Panc1 (cell line): ENCODE results near the gene METTL23. TPM values are rescaled to one million over a fixed set of nuclear protein-coding genes. Genes with fewer than 3 reads are reported as not detected.

Source experiments
- ATAC-seq: fragments of 200-7000 bp; cut with Tn5 transposase; 2 replicates; pipeline ENCODE4 v1.9.1; 2020; ENCODE audit warnings: mild to moderate bottlenecking, moderate library complexity
- BruUV-seq: library from RNA; stranded (reverse); fragments of 400-500 nt; replicated peaks from 2 replicates; lab custom pipeline; 2021; lab: Mats Ljungman, UMichigan
- CTCF ChIA-PET: fragments of 300-600 bp; sonication (Branson Sonifier 250); formaldehyde crosslinking; loops from one replicate; lab custom pipeline; 2022; ENCODE audit warnings: antibody characterized with exemption; lab: Charles Lee
- POLR2A ChIA-PET: fragments of 300-600 bp; sonication (Branson Sonifier 250); formaldehyde crosslinking; loops from one replicate; lab custom pipeline; 2022; ENCODE audit warnings: antibody characterized with exemption; lab: Charles Lee
- DNase-seq: peaks from one replicate; pipeline ENCODE4 v3.0.0-alpha.2; 2010; ENCODE audit warnings: low read depth, low spot score
- H3K27ac ChIP-seq: 2 replicates; pipeline ENCODE4 v1.5.1; 2011; ENCODE audit warnings: mild to moderate bottlenecking, low read length, inconsistent platforms
- H3K27me3 ChIP-seq: fragments of 200-500 bp; sonication (Bioruptor generic); 2 replicates; pipeline ENCODE4 v1.6.0; 2014; ENCODE audit warnings: low read length, inconsistent platforms; ENCODE audit not compliant: control insufficient read depth, insufficient read depth
- H3K36me3 ChIP-seq: fragments of 200-500 bp; sonication (Bioruptor generic); 2 replicates; pipeline ENCODE4 v1.5.1; 2014; ENCODE audit warnings: inconsistent platforms, mild to moderate bottlenecking, low read length, moderate library complexity; ENCODE audit not compliant: control insufficient read depth, insufficient read depth
- H3K4me1 ChIP-seq: 2 replicates; pipeline ENCODE4 v1.5.1; 2011; ENCODE audit warnings: inconsistent platforms, mild to moderate bottlenecking, low read length, moderate library complexity; ENCODE audit not compliant: control insufficient read depth, insufficient read depth
- H3K4me3 ChIP-seq, 2 experiments: 2 replicates each; pipeline ENCODE4 v1.5.1; 2011 to 2012; ENCODE audit warnings: low read depth in 2 of 2, low read length in 2 of 2, mild to moderate bottlenecking in 2 of 2, inconsistent platforms in 1 of 2, moderate library complexity in 1 of 2
- H3K9me3 ChIP-seq: fragments of 200-500 bp; sonication (Bioruptor generic); 2 replicates; pipeline ENCODE4 v1.5.1; 2014; ENCODE audit warnings: low read depth, mild to moderate bottlenecking, inconsistent platforms, low read length, moderate library complexity; ENCODE audit not compliant: control insufficient read depth, insufficient read depth
- POLR2AphosphoS5 ChIP-seq: IDR thresholded peaks from 2 replicates; pipeline ENCODE4 v1.6.1; 2012; ENCODE audit warnings: mild to moderate bottlenecking, low read depth, low read length, moderate library complexity
- REST ChIP-seq, 2 experiments: IDR thresholded peaks; 2 replicates each; pipeline ENCODE4 v1.6.1; 2011 to 2012; ENCODE audit warnings: low read depth in 2 of 2, control low read depth in 1 of 2, low read length in 1 of 2, mild to moderate bottlenecking in 1 of 2, moderate library complexity in 1 of 2; ENCODE audit not compliant: insufficient read depth in 1 of 2
- SIN3A ChIP-seq: IDR thresholded peaks from 2 replicates; pipeline ENCODE4 v1.6.1; 2012; ENCODE audit warnings: low read depth, mild to moderate bottlenecking, low read length, moderate library complexity, borderline replicate concordance; ENCODE audit not compliant: insufficient read depth
- TCF7L2 ChIP-seq: IDR thresholded peaks from 2 replicates; pipeline ENCODE4 v1.6.1; 2011; ENCODE audit warnings: mild to moderate bottlenecking, low read depth, low read length, inconsistent platforms
- in situ Hi-C: cut with HindIII; loops from 2 replicates; pipeline ENCODE4 v1.10.0; 2016; ENCODE audit warnings: low sequenced_read_pairs, low pct_unique_long_range_greater_than_20kb
- intact Hi-C: fragments of 100-400 bp; cut with micrococcal nuclease; formaldehyde crosslinking; loops from one replicate; pipeline ENCODE4 v1.10.0; 2022; ENCODE audit not compliant: unreplicated experiment
- total RNA-seq: library from RNA; stranded (reverse); gene quantifications from one replicate; pipeline ENCODE4 v1.2.1, GENCODE V29; 2021; ENCODE audit not compliant: unreplicated experiment
- TF ChIP-seq, protein P1 (sequence below): fragments of 450-650 bp; IDR thresholded peaks from 2 replicates; pipeline ENCODE4 v1.5.1; 2017; ENCODE audit warnings: mild to moderate bottlenecking

METTL23 gene
- total RNA-seq, 1 experiment from 2014 or later = 42.8 TPM

DNA sequence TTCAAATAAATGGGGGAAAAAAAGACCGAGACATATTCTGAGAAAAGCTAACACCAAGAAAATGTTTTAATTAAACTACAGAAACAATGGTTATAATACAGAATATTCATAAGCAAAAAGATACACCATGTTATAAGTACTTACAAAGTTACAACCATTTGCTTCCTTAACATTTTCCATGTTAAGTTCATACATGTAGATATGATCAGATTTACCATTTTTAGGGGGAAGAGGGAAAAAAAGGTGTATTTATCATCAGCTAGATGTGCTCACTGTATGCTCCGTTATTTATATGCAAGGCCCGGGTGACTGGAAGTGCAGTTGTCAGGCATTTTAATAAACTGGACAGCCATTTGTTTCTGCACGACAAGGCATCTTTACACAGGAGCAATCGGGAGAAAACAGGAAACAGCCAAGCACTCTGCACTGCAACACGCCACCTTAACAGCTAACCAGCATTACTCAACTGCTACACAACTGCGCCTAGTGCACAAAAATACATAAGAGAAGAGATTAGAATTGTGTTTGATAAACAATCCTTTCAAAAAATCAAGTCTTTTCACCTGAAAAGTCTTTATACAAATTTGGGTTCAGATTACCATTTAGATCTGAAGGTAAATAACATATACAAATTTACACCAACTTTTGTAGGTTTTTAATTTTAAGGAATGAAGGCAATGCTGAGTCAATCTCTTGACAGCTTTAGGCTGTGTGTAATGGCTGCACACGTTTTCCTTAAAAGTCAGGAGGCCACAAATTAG, 7.6 kb downstream of the METTL23 start:
- no TSS peak for BruUV-seq
- intact Hi-C loops = no loop called here
- POLR2A ChIA-PET = interaction anchor here (0.5 to 0.8 kb wide), 2 partner anchors 265 to 1314 kb away, joined by 9 to 18 read pairs; no protein-coding TSS in a partner anchor

DNA sequence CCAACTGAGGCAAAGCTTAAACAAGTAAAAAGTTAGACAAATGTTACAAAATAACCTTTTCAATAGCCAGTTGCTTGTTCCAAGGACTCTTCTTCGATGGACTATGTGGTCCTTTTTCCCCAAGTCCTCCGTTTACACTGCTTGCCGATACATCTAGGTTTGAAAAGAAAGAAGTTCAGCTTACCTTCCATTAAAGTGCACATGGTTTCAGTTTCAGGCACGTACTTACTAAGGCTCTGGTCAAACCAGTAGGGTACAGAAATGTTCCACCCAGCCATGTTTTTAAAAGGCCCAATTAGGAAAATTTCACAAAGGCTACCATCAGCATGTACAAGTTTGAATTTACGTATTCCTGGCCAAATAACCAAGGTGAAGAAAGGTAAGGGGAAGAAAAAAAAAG, 8.4 kb downstream of the METTL23 start:
- Histone ChIP-seq H3K27ac (peak overlapping the region; percentile 98), H3K9me3 (no peaks in the 10 kb centered on the region), H3K36me3 (peaks cover 42% of the 10 kb centered on the region), H3K4me1 (peaks cover 33% of the 10 kb centered on the region), H3K4me3 (peak overlapping the region; percentile 96 to 97), H3K27me3 (no peaks in the 10 kb centered on the region)
- CTCF ChIA-PET = no interaction called here
- DNase-seq (no peak), ATAC-seq (no peak)
- TF ChIP-seq SIN3A (no peak), POLR2AphosphoS5 (no peak)
- TF ChIP-seq, protein P1, sequence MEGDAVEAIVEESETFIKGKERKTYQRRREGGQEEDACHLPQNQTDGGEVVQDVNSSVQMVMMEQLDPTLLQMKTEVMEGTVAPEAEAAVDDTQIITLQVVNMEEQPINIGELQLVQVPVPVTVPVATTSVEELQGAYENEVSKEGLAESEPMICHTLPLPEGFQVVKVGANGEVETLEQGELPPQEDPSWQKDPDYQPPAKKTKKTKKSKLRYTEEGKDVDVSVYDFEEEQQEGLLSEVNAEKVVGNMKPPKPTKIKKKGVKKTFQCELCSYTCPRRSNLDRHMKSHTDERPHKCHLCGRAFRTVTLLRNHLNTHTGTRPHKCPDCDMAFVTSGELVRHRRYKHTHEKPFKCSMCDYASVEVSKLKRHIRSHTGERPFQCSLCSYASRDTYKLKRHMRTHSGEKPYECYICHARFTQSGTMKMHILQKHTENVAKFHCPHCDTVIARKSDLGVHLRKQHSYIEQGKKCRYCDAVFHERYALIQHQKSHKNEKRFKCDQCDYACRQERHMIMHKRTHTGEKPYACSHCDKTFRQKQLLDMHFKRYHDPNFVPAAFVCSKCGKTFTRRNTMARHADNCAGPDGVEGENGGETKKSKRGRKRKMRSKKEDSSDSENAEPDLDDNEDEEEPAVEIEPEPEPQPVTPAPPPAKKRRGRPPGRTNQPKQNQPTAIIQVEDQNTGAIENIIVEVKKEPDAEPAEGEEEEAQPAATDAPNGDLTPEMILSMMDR = no peak
- in situ Hi-C loops (no loop called here), intact Hi-C loops (no loop called here)
- POLR2A ChIA-PET = interaction anchor here (0.5 to 0.8 kb wide), 4 partner anchors 18 to 1315 kb away, joined by 3 to 18 read pairs (median 6); no protein-coding TSS in a partner anchor
- BruUV-seq = no TSS peak

More for the DNA sequence above, 7.6 kb downstream of the METTL23 start:
- peak overlapping the region; percentile 96 to 97 for H3K4me3 ChIP-seq
- peaks cover 42% of the 10 kb centered on the region for H3K36me3 ChIP-seq
- CTCF ChIA-PET = no interaction called here
- no peak for TF ChIP-seq SIN3A
- TF ChIP-seq POLR2AphosphoS5 = peak; percentile 52; the same call in 1 of the 2 replicates
- no peak for TF ChIP-seq TCF7L2
- TF ChIP-seq REST (IDR thresholded peaks at IDR 0.05; ENCODE audit: insufficient read depth in 1 of 2, low read depth in 2 of 2, low read length in 1 of 2) = no peak
- TF ChIP-seq, protein P1 = no peak
- DNase-seq = no peak
- H3K9me3 ChIP-seq = no peaks in the 10 kb centered on the region
- in situ Hi-C loops = no loop called here
- no peaks in the 10 kb centered on the region for H3K27me3 ChIP-seq
- H3K27ac ChIP-seq = peak overlapping the region; percentile 98
- peaks cover 32% of the 10 kb centered on the region for H3K4me1 ChIP-seq
- ATAC-seq = no peak
